Measurements from ENCODE around the gene CCDC34.

Gene CCDC34

DNA sequence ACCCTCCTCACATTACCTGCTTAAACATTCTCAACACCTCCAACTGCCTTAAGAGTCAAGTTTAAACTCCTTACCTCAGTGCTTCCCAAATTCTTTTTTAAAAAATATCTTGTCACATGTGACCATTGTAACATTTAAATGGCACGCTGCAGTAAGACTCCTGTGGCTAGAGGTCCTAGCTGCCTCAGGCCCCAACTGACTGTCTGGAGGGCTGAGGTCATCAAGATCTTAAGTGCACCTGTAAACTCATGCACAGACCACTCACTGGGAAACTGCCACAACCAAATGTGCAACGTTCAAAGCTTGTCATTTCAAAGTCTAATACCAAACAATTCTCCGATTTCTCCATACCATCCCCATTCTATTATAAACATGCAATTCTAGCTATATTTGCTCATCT, 16.4 kb upstream of the CCDC34 start:
- Histone ChIP-seq H3K36me3 (replicated peaks) (peaks cover 3% of the 10 kb centered on the region), H3K4me3 (ENCODE audit: low read depth, low read length) (no peak overlapping the region), H3K27ac (no peak overlapping the region), H3K27me3 (replicated peaks) (no peaks in the 10 kb centered on the region)
- in situ Hi-C loops (cut with HindIII; ENCODE audit: low pct_ligation_motif_present, low sequenced_read_pairs) = no loop called here
- no peak for DNase-seq
- TF ChIP-seq, protein P1, sequence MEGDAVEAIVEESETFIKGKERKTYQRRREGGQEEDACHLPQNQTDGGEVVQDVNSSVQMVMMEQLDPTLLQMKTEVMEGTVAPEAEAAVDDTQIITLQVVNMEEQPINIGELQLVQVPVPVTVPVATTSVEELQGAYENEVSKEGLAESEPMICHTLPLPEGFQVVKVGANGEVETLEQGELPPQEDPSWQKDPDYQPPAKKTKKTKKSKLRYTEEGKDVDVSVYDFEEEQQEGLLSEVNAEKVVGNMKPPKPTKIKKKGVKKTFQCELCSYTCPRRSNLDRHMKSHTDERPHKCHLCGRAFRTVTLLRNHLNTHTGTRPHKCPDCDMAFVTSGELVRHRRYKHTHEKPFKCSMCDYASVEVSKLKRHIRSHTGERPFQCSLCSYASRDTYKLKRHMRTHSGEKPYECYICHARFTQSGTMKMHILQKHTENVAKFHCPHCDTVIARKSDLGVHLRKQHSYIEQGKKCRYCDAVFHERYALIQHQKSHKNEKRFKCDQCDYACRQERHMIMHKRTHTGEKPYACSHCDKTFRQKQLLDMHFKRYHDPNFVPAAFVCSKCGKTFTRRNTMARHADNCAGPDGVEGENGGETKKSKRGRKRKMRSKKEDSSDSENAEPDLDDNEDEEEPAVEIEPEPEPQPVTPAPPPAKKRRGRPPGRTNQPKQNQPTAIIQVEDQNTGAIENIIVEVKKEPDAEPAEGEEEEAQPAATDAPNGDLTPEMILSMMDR (IDR thresholded peaks at IDR 0.05; ENCODE audit: low read depth, low read length, missing control alignments) = no peak

DNA sequence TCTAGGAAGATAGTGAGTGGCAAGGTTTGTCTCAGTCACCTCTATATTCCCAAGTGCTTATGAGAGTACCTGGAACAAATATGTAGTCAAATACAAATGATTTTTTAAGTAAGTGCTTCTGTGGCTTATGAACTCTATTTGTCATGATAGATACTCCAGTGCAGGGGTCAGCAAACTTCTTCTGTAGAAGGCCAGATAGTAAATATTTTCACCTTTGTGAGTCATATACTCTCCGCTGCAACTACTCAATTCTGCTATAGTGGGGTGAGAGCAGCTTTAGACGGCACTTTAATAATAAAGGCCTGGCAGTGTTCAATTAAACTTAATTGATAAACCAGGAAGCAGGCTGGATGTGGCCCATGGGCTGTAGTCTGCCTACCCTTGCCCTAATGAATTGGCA, 12.4 kb upstream of the CCDC34 start:
- in situ Hi-C loops (cut with HindIII; ENCODE audit: low pct_ligation_motif_present, low sequenced_read_pairs) = no loop called here
- Histone ChIP-seq H3K27ac (no peak overlapping the region), H3K4me3 (ENCODE audit: low read depth, low read length) (no peak overlapping the region), H3K27me3 (replicated peaks) (no peaks in the 10 kb centered on the region), H3K36me3 (replicated peaks) (peaks cover 7% of the 10 kb centered on the region)
- DNase-seq = no peak
- TF ChIP-seq, protein P1 (IDR thresholded peaks at IDR 0.05; ENCODE audit: low read depth, low read length, missing control alignments) = no peak

- in situ Hi-C loops (cut with HindIII; ENCODE audit: low pct_ligation_motif_present, low sequenced_read_pairs) = no loop called here
- TF ChIP-seq, protein P1 (IDR thresholded peaks at IDR 0.05; ENCODE audit: low read depth, low read length, missing control alignments) = no peak
- Histone ChIP-seq H3K27ac (no peak overlapping the region), H3K4me3 (ENCODE audit: low read depth, low read length) (no peak overlapping the region), H3K27me3 (replicated peaks) (no peaks in the 10 kb centered on the region), H3K36me3 (replicated peaks) (peaks cover 7% of the 10 kb centered on the region)
- DNase-seq = no peak
Measured at GRCh38 chr11:27373856-27374602, 11.0 kb upstream of the CCDC34 start.

GRCh38 chr11:27373392-27373791, 10.4 kb upstream of the CCDC34 start:
- no peak for DNase-seq
- in situ Hi-C loops (cut with HindIII; ENCODE audit: low pct_ligation_motif_present, low sequenced_read_pairs) = no loop called here
- H3K36me3 ChIP-seq (replicated peaks) = peaks cover 5% of the 10 kb centered on the region
- TF ChIP-seq, protein P1 (IDR thresholded peaks at IDR 0.05; ENCODE audit: low read depth, low read length, missing control alignments) = no peak
- no peaks in the 10 kb centered on the region for H3K27me3 ChIP-seq (replicated peaks)
- no peak overlapping the region for H3K27ac ChIP-seq
- H3K4me3 ChIP-seq (ENCODE audit: low read depth, low read length) = no peak overlapping the region

DNA sequence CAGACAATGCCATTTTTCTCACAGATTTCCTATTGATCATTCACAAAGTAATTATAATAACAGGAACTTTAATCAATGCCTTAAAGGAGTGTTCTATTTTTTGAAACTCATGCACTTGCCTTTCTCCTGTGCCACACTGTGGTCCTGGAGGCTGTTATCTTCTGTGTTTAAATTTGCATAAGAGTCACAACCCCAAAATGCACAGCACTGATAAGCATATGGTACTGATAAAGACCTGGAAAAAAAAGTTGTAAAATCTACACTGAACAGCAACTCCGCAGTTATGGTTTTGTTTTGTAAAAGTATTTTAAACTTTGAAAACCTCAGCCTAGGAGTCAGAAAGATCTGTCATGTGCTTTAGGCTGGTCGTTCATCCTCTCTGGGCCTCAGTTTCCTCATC, 9.1 kb upstream of the CCDC34 start:
- in situ Hi-C loops (cut with HindIII; ENCODE audit: low pct_ligation_motif_present, low sequenced_read_pairs) = no loop called here
- no peak overlapping the region for H3K4me3 ChIP-seq (ENCODE audit: low read depth, low read length)
- H3K27ac ChIP-seq = no peak overlapping the region

More for the DNA sequence above, 9.1 kb upstream of the CCDC34 start:
- TF ChIP-seq, protein P1 (IDR thresholded peaks at IDR 0.05; ENCODE audit: low read depth, low read length, missing control alignments) = no peak
- DNase-seq = no peak
- Histone ChIP-seq H3K36me3 (replicated peaks) (peaks cover 4% of the 10 kb centered on the region), H3K27me3 (replicated peaks) (no peaks in the 10 kb centered on the region)

Measured in brain microvascular endothelial cell (primary cell).